NCI-H128 (cell line): Measurements from ENCODE around the gene SESN1.

Experiments
- DNase-seq: peaks from one replicate; lab custom pipeline; 2025; ENCODE audit not compliant: unreplicated experiment; lab: John Stamatoyannopoulos, UW

SESN1 gene

DNA sequence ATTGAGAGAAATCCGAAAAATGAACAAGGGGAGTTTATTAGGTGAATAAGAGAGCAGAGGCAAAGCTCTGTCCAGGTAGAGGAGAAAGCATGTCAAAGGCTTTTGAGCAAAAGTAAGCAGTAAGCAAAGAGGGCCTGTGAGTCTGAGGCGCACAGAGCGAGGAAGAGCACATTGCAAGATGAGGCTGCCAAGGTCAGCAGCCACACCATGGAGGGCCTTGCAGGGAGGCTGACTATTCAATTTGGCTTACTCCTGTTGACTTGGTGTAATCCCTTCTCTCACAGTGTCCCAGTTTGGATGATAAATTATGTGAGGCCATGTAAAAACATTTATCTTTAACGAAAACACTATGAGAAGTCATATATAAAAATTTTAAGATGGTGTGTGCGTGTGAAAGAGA lies 32.4 kb downstream of the SESN1 start:
- DNase-seq = no peak

DNA sequence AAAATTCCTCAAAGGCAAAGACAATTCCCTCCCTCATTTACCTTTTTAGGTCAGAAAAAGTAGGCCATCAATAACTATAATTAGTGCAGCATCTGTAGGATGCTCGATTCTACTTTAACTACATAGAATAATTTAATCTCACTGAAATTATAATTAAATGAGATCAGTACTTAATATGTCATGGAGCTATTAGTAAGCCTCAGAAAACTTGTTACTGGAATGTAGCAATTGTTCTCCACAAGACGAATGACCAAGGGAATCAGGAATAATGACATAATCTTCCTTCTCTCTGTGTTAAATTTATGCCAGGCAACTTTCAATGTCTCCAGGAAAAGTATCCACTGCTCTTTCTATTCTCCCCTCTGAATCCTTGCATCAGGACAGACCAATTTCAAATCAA lies 34.1 kb downstream of the SESN1 start:
- no peak for DNase-seq

DNA sequence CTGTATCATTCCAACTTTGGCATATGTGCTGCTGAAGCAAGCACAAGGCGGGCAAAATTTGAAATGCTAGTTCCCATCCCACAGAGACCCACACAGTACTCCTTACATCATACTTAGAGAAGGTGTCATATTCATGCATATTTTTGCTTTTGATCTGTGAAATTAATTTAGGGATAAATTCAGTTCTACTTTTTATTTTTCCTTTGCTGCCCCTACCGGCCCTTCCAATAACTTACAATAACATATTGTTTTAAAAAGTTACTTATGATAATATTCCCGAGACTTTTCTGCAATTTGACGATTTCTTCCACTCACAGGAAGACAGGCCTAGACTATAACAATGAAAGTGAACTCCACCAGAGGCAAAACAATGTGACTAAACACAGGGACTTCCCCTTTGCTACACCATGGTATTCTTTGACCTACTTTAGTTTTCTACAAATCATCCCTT lies 35.0 kb downstream of the SESN1 start:
- DNase-seq = no peak

DNA sequence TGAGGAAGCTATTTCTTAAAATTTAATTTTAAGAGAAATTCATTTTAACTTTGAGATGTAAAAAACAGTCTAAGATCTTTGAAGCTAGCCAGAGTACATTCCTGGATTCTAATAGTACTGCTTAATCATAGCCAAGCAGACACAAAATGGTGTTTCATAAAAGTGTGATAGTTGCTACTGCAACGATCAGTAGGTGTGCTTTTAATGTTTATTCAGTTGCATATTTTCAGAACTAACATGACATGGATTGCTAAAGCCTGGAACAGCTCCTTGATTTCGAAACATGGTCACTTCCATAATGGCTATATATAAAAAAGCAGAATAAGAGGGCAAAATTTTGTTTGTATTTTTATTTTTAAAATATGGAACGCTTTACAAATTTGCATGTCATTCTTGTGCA lies 35.5 kb downstream of the SESN1 start:
- DNase-seq = no peak

GRCh38 chr6:109058620-109059019 lies 36.0 kb downstream of the SESN1 start:
- no peak for DNase-seq

DNA sequence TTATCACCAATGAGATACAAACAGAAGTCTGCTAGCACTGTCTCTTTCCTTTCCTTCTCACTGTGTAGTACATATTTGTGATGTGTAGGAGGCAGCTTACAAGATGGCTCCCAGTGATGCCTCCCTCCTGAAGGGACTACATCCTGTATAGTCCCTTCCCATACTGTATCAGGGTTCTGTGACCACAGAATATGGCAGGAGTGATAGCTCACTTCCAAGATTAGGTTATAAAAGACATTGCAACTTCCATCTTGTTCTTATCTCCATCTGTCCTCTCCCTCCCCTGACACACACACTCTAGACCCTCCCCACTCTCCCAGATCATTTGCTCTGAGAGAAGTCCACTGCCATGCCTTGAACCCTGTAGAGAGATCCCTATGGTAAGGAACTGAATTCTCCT lies 38.0 kb downstream of the SESN1 start:
- no peak for DNase-seq

DNA sequence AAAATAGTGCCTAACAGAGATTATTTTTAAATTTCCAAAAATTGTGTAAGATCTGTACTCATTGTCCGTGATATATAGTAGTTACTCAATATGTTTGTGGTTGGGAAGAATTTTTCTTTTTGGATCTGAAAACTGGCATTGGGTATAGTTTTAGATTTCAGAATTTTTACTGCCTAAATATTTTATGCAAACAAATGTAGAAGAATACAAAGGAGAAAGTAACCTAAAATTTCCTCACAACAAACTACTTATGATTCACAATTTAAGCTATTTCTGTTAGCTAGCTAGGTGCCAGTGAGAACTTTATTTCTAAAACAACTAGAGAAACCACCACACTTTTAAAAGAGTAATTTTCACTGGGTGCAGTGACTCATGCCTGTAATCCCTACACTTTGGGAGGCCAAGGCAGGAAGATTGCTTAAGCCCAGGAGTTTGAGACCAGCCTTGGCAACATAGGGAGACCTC lies 38.8 kb downstream of the SESN1 start:
- no peak for DNase-seq

DNA sequence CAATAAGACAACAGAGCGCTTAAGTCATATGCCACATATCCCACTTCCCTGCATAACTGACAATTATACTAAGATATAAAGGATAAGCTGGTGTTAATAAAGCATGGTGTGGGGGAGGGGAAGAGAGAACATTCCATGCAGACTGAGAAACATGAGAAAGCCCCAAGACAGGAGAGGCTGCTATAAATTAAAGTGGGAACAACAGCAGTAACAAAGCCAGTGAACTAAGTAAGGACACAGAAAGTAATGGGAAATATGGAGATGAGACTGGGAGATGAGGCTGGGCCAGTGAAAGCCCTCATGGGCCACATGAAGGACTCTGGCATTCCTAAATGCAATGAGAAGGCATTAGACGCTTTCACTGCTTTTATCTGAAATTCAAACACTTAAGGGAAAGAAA lies 41.3 kb downstream of the SESN1 start:
- DNase-seq = no peak

DNA sequence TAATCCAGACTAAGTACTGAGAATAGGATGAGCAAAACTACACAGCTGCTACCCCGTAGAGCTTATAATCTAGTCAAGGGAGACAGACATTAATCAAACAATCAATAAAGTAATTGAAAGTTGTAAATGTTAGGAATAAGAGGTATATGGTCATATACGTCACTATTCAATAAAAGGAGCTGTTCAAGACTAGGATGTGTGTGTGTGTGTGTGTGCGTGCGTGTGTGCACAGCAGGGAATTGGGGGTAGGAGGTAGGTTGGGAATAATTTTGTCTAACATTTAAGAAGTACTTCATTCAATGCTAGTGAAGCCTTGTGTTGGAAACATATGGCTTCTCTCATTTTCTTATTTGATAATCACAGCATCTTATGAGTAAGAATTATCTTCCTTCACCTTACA lies 41.8 kb downstream of the SESN1 start:
- DNase-seq = no peak

DNA sequence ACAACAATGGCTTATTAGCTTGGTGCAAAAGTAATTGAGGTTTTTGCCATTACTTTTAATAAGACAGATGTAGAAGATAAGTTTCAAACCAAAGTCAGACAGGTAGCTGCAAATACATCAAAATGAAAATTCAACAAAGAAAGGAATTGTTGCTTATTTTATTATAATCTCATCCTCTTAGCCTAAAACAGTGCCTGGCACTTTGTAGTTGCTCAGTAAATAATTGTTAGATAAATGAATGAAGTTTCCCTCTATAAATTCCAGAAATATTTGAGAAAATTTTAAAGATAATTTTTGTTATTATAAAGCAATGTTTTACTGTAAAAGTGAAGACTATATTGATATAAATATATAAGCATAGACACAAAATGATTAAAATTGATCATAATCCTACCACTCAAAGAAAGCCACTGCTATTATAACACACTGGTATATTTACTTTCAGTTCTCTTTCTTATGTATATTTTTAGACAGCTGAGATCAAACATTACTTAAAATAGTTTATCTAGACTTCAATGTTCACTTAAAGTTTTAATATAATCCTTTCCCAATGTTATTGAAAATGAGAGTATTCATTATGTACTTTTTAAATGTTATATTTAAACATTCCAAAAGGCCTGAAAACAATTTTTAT lies 42.5 kb downstream of the SESN1 start:
- DNase-seq = no peak

DNA sequence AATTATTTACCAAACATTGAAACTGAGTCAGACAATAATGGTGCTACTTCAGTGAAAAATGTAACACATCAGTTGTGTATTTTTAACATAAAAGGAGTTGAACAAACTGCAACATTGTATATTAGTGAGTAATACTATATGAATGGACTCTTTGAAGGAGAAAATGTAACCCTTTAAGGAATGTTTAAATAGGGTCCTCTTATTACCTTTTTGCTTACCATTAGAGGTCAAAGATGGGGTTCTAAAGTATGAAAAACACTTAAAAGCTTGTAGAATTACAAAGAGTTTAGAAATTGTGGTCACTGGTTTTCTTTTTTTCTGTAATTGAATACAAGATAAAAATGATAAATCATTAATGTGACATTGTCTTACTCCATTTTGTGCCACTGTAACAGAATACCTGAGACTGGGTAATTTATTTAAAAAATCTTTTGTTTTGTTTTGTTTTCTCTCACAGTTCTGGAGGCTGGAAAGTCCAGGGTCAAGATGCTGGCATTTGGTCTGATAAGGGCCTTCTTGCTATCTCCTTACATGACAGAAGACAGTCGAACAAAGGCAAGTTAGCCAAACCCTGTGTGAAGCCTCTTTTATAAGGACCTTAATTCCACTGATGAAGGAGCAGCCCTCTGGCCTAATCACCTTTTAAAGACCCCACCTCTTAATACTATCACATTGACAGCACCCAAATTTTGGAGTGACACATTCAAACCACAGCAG lies 43.2 kb downstream of the SESN1 start:
- DNase-seq = no peak

DNA sequence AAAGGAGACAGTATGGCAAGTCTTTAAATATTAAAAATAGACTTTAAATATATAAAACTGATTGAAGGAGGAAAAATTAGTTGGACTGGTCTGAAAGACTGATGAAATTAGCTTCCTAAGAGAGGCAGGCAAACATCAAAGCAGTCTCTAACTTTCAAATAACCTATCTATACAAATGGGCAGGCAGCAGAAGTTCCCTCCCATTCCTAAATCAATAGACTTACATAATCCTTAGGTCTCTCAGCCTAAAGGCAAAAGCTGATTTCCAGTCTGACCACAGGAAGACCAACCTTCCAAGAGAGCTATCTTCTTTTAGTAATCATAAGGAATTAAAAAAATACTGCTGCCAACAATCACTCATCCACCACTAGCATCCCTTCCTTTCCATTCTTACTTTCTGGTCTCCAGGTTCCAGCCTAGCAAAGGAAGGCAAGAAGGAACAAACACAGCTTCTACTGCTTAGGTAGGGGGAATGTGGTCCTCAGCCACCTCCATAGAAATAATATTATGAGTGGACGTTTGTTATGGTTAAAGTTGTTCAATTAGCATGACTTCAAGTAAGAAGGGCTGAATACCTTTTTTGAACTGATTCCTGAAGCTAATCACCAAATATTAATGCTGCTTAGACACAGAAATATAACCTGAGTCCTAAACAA lies 44.1 kb downstream of the SESN1 start:
- no peak for DNase-seq

- no peak for DNase-seq
Observed at GRCh38 chr6:109050012-109050411, 44.6 kb downstream of the SESN1 start.

DNA sequence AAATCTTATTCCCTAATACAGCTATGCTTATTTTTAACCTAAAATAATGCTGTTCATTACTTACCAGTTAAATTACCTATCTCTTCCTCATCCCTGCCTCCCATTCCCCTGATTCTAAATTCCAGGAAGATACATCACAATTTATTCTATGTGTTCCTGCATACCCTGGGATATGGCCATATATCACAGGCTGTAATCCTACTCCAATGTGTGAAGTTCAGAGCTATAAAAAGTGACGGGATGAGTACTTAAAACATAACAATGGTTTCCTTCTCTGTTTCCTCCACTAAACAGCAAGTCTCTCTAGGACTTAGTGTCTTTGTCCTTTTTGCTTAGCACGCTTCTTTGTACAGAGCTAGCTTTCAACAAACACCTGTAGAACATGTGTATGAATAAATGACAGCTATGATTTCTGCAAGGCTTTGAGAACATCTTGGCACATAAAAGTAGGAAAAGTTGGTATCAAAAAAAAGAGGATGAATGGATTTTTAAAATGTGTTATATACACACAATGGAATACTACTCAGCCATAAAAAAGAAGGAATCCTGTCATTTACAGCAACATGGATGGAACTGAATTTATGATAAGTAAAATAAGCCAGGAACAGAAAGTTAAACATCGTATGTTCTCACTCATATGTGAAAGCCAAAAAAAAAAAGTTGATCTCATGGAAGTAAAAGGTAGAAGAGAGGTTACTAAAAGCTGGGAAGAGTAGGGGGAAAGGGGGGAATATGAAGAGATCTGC lies 45.8 kb downstream of the SESN1 start:
- no peak for DNase-seq

DNA sequence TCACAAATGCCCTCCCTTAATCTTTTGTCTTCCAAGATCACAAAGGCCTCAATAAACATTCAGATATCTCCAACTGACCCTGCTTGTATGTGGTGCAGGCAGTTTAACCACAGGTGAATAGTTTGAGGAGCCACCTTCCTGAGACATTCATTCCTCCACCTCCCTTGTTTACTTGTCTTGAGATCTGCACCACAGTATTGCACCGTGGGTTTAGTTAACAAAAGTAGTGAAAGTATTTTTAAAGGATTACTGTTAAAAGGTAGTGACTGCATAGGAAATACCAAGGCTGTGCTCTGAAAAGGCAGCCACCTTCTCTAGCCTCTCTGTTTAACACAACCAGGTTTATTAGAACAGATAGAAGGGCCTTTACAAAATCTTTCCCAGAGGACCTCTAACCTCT lies 46.5 kb downstream of the SESN1 start:
- DNase-seq = no peak

DNA sequence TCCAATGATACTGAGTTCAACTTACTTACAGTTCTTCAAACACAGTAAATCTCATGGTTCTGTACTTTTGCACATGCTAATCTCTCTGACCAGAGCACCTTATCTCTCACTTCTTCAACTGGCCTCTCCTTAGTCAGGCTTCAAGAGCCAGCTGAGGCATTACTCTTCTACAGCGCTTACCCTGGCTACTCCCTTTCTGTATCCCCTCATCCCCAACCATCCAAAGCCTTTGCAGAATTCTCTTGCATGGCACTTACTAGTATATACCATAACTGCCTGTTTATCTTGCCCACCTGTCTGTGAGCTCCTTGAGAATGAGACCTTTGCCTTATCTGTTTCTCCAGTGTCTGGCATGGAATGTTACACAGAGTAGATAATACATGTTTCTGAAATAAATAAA lies 49.2 kb downstream of the SESN1 start:
- DNase-seq = no peak

DNA sequence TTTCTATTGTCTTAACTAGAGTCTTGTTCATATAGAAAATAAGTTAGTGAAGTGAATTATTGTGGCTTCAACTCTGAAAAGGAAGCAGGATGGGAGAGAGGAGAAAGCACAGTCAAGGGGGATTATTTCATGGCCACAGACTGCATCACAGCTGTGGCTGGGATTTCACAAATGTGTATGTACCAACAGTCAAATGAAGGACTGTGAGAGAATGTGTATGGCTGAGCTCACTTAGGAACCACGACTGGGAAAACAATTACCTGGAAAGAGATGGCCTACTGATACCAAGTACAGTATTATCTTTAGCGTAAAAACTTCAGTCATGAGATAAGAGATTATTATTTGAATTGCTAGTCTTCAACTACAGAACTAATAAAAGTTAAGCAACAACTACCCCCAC lies 54.9 kb downstream of the SESN1 start:
- no peak for DNase-seq

DNA sequence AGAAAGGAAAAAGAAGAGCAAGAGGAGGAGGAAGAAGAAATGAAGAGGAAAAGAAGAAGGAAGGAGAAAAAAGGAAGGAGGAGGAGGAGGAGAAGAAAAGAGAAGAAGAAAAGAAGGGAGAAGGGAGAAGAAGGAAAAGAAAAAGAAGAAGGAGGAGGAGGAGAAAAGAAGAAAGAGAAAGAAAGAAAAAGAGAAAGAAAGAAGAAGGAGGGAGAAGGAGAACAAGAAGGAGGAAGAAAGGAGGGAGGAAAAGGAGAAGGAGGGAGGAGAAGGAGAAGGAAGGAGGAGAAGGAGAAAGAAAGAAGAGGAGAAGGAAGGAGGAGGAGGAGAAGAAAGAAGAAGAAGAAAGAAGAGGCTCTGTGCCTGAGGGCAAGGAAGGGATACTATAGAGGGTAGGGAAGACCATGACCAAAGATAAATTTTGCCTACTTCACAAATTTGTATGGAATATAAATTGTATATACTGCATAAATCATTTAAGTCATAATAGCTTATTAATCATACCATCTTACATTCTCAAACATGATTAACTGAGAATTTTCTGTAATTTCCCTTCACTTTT lies 55.7 kb downstream of the SESN1 start:
- DNase-seq = no peak

DNA sequence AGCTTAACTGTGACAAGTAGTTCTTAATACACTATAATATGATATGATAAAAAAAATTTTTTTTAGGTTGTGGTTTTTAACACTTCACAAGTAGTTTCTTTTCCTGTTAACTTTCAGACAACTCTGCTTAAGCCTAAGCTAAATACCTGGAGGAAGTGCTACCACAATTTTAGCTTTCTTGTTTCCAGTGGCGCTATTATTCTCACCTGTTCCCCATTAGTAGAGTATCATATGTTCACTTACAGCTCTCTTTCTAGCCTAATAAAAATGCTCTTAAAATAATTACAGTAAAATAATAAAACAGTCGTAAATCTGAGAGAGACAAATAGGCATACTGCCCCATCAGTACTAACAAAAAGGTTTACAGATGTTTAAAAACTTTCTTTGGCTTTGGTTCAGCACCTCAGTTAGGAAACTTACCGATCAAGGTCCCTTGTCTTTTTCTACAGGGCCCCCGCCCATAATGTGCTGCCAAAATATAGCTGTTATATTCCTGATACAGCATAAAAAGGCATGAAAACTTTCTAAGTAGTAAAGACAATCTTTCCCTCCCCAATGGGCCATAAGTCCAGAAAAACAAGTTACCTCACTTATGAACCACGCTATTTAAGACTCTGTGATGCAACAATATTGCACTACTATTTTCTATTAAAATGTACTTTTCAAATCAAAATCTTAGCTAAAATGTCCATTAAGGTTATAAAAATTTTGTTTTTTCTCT lies 57.9 kb downstream of the SESN1 start:
- DNase-seq = no peak

DNA sequence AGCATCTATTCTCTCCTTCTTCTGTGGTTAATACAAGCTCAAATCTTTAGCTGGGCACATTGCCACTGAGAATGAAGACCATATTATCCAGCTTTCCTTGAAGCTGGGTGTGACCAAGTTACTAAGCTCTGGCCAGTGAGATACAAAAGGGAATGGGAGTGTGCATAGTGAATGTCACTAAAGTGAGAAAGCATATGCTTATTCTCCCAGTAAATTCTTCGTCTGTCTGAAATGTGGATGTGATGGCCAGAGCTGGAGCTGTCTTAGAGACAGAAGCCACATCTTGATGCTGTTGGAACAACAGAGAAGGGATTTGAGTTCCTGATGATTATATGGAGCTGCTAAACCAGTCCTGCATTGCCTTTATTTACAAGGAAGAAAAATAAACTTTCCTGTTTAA lies 60.1 kb downstream of the SESN1 start:
- no peak for DNase-seq

GRCh38 chr6:109033655-109034054 lies 61.0 kb downstream of the SESN1 start:
- no peak for DNase-seq
